ENCODE measurements around the gene SMCO4. TPM values are rescaled to one million over a fixed set of nuclear protein-coding genes. Genes with fewer than 3 reads are reported as not detected.
A peak's percentile ranks its signal among the peaks of the same experiment; 100 is the strongest.

The SMCO4 gene
- total and polyA plus RNA-seq, 2 experiments from 2014 or later: 42.2 to 49.0 TPM

DNA sequence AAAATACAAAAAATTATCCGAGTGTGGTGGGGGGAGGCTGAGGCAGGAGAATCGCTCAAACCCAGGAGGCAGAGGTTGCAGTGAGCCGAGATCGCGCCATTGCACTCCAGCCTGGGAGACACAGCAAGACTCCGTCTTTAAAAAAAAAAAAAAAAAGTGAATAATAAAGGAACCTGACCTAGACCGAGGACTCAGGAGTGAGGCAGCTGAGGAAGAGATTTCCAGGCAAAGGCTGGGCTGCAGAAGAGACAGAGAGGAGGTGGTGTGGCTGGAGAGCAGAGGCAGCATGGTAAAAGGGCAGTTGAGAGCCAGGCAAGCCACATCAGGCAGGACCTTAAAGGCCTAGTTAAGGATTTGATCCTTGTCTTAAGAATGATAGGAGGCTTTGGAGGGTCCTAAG, 28.4 kb upstream of the SMCO4 start:
- H3F3A ChIP-seq (replicated peaks; ENCODE audit: low read depth): no peaks in the 10 kb centered on the region
- peak; percentile 77 for ATAC-seq
- no peaks in the 10 kb centered on the region for H3K27me3 ChIP-seq (ENCODE audit: insufficient read depth)
- no peak overlapping the region for H3K27ac ChIP-seq (ENCODE audit: low read depth)
- no peaks in the 10 kb centered on the region for H3K27me3 Mint-ChIP-seq (ENCODE audit: insufficient read depth, low read depth, poor library complexity)
- H3K9me2 ChIP-seq (ENCODE audit: insufficient read depth): no peaks in the 10 kb centered on the region
- no peak overlapping the region for H3K27ac Mint-ChIP-seq
- TF ChIP-seq, protein P1, sequence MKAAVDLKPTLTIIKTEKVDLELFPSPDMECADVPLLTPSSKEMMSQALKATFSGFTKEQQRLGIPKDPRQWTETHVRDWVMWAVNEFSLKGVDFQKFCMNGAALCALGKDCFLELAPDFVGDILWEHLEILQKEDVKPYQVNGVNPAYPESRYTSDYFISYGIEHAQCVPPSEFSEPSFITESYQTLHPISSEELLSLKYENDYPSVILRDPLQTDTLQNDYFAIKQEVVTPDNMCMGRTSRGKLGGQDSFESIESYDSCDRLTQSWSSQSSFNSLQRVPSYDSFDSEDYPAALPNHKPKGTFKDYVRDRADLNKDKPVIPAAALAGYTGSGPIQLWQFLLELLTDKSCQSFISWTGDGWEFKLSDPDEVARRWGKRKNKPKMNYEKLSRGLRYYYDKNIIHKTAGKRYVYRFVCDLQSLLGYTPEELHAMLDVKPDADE (IDR thresholded peaks at IDR 0.05): no peak
- TF ChIP-seq ZNF114 (CRISPR knock-in tag; IDR thresholded peaks at IDR 0.05) (no peak), NANOG (IDR thresholded peaks at IDR 0.05; ENCODE audit: borderline replicate concordance) (no peak), EZH2 (IDR thresholded peaks at IDR 0.05; ENCODE audit: low read depth, unreplicated experiment) (no peak), CREB1 (CRISPR knock-in tag; IDR thresholded peaks at IDR 0.05; ENCODE audit: low read depth) (no peak), EZH2phosphoT487 (IDR thresholded peaks at IDR 0.05; ENCODE audit: unreplicated experiment) (no peak), ZNF331 (CRISPR knock-in tag; IDR thresholded peaks at IDR 0.05; ENCODE audit: low read depth) (no peak), POLR2AphosphoS5 (IDR thresholded peaks at IDR 0.05; ENCODE audit: low read depth) (no peak), CTCF (conservative IDR thresholded peaks at IDR 0.05; ENCODE audit: low read depth in 2 of 2) (no peak), JUNB (IDR thresholded peaks at IDR 0.05; ENCODE audit: unreplicated experiment) (no peak), STAT1 (IDR thresholded peaks at IDR 0.05; ENCODE audit: unreplicated experiment) (no peak)
- TF ChIP-seq, protein P2, sequence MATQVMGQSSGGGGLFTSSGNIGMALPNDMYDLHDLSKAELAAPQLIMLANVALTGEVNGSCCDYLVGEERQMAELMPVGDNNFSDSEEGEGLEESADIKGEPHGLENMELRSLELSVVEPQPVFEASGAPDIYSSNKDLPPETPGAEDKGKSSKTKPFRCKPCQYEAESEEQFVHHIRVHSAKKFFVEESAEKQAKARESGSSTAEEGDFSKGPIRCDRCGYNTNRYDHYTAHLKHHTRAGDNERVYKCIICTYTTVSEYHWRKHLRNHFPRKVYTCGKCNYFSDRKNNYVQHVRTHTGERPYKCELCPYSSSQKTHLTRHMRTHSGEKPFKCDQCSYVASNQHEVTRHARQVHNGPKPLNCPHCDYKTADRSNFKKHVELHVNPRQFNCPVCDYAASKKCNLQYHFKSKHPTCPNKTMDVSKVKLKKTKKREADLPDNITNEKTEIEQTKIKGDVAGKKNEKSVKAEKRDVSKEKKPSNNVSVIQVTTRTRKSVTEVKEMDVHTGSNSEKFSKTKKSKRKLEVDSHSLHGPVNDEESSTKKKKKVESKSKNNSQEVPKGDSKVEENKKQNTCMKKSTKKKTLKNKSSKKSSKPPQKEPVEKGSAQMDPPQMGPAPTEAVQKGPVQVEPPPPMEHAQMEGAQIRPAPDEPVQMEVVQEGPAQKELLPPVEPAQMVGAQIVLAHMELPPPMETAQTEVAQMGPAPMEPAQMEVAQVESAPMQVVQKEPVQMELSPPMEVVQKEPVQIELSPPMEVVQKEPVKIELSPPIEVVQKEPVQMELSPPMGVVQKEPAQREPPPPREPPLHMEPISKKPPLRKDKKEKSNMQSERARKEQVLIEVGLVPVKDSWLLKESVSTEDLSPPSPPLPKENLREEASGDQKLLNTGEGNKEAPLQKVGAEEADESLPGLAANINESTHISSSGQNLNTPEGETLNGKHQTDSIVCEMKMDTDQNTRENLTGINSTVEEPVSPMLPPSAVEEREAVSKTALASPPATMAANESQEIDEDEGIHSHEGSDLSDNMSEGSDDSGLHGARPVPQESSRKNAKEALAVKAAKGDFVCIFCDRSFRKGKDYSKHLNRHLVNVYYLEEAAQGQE (IDR thresholded peaks at IDR 0.05; ENCODE audit: unreplicated experiment): no peak
- TF ChIP-seq, protein P3, sequence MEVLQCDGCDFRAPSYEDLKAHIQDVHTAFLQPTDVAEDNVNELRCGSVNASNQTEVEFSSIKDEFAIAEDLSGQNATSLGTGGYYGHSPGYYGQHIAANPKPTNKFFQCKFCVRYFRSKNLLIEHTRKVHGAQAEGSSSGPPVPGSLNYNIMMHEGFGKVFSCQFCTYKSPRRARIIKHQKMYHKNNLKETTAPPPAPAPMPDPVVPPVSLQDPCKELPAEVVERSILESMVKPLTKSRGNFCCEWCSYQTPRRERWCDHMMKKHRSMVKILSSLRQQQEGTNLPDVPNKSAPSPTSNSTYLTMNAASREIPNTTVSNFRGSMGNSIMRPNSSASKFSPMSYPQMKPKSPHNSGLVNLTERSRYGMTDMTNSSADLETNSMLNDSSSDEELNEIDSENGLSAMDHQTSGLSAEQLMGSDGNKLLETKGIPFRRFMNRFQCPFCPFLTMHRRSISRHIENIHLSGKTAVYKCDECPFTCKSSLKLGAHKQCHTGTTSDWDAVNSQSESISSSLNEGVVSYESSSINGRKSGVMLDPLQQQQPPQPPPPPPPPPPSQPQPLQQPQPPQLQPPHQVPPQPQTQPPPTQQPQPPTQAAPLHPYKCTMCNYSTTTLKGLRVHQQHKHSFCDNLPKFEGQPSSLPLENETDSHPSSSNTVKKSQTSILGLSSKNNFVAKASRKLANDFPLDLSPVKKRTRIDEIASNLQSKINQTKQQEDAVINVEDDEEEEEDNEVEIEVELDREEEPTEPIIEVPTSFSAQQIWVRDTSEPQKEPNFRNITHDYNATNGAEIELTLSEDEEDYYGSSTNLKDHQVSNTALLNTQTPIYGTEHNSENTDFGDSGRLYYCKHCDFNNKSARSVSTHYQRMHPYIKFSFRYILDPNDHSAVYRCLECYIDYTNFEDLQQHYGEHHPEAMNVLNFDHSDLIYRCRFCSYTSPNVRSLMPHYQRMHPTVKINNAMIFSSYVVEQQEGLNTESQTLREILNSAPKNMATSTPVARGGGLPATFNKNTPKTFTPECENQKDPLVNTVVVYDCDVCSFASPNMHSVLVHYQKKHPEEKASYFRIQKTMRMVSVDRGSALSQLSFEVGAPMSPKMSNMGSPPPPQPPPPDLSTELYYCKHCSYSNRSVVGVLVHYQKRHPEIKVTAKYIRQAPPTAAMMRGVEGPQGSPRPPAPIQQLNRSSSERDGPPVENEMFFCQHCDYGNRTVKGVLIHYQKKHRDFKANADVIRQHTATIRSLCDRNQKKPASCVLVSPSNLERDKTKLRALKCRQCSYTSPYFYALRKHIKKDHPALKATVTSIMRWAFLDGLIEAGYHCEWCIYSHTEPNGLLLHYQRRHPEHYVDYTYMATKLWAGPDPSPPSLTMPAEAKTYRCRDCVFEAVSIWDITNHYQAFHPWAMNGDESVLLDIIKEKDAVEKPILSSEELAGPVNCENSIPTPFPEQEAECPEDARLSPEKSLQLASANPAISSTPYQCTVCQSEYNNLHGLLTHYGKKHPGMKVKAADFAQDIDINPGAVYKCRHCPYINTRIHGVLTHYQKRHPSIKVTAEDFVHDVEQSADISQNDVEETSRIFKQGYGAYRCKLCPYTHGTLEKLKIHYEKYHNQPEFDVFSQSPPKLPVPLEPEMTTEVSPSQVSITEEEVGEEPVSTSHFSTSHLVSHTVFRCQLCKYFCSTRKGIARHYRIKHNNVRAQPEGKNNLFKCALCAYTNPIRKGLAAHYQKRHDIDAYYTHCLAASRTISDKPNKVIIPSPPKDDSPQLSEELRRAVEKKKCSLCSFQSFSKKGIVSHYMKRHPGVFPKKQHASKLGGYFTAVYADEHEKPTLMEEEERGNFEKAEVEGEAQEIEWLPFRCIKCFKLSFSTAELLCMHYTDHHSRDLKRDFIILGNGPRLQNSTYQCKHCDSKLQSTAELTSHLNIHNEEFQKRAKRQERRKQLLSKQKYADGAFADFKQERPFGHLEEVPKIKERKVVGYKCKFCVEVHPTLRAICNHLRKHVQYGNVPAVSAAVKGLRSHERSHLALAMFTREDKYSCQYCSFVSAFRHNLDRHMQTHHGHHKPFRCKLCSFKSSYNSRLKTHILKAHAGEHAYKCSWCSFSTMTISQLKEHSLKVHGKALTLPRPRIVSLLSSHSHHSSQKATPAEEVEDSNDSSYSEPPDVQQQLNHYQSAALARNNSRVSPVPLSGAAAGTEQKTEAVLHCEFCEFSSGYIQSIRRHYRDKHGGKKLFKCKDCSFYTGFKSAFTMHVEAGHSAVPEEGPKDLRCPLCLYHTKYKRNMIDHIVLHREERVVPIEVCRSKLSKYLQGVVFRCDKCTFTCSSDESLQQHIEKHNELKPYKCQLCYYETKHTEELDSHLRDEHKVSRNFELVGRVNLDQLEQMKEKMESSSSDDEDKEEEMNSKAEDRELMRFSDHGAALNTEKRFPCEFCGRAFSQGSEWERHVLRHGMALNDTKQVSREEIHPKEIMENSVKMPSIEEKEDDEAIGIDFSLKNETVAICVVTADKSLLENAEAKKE (CRISPR knock-in tag; IDR thresholded peaks at IDR 0.05): no peak
- peak overlapping the region; percentile 92; the same call in 1 of the 2 replicates for H2AFZ ChIP-seq
- H3K4me1 Mint-ChIP-seq: peaks cover 7% of the 10 kb centered on the region; the same call in 2 of the 3 replicates
- H3K79me2 ChIP-seq (replicated peaks; ENCODE audit: insufficient read depth): no peaks in the 10 kb centered on the region
- H4K20me1 ChIP-seq (replicated peaks; ENCODE audit: insufficient read depth): no peaks in the 10 kb centered on the region
- no peaks in the 10 kb centered on the region for H3K4me1 ChIP-seq (ENCODE audit: insufficient read depth)
- no peak overlapping the region for H3K4me3 Mint-ChIP-seq
- H3K9me3 Mint-ChIP-seq: no peaks in the 10 kb centered on the region
- no peak for DNase-seq (ENCODE audit: low spot score)
- no peaks in the 10 kb centered on the region for H3K36me3 Mint-ChIP-seq (ENCODE audit: low read depth)
- H3K4me2 ChIP-seq: no peak overlapping the region
- no peaks in the 10 kb centered on the region for H3K36me3 ChIP-seq (ENCODE audit: insufficient read depth)
- H3K4me3 ChIP-seq: no peak overlapping the region

All from GM23338 (cell line).